ENCODE results near the gene HOXC5.

HOXC5 gene

DNA sequence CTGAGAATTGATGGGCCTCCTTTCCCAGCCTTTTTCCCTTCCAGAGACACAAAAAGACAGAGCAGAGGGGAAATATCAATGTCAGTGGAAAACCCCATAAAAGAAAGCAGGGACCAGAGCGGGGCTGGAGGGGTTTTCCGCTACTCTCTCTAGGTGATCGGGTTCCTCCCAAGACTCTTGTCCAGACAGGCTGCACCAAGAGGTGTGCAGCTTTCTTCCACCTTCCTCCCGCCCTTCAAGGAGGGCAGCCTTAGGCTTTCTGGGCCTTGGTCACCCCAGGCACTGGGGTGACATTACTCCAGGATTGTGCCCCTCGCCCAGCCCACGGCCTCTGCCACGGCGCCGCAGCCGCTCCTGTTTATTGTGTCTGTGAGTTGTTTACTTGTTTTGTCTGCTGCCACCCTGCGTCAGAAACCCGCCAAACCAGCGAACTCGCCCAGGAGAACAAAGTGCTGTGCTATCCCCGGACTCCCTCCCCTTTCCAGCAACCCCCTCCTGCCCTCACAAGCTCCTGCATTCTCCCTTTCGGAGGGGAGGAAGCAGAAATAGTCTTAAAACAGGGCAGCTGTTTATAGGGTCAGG lies 11.3 kb upstream of the HOXC5 start:
- no peak for DNase-seq

DNA sequence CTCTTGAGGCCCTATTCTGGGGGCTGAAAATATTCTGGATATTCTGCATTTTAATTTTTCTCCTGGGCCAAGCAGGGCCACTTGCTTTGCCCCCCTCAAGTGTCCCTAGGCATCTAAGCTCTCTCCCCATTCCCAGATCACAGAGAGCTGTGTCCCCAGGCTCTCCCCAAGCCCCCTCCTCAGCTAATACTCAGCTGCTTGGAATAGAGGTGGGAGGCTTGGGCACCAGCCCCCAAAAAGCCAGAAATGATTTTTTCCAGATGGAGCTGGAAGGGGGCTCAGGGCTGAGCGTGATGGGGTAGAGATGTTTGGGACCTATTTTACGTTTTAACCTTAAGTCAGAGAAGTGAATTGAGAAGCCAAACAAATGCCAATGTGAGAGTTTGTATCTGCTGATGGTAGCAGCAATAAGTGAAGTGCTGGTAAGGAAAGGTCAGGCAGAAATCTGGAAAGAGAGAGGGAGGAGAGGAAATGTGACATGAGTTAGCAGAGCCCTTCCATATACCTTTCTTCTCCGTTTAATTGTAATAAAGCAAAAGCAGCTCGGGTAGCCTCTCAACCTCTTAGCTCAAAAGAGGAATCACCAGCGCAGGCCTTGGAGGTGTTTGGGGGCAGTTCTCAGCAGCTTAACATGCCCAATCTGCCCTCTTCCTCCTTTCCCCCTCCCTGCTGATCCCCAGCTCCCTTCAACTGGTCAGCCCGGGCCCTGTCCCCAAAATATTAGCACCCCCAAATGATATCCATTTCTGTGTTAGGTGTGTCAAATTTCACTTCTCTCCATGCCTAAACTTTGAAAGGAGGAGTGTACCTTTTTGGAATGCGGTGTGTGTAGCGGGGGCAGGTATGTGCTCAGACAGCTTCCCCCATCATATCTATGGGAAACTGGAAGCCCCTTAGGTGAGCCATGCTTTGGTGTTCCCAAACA lies 9.6 kb upstream of the HOXC5 start:
- no peak for DNase-seq

DNA sequence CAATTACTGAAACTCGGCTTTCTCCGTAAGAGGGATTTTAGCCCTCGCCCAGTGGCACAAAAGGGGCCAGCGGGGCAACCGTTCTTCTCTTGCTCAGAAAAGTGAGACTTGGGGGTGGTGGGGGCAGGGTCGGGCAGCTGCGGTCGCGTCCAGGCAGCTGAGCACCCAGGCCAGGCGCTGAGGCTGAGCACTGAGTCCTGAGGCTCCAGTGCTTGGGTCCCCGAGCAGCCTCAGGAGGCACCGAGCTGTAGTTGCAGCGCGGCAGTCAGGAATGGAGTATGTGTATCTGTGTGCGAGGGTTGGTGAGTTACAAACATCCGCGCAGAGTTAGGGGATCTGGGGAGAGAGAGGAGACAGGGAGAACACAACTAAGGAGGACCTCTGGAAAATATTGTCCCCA lies 8.7 kb upstream of the HOXC5 start:
- DNase-seq, result no peak

DNA sequence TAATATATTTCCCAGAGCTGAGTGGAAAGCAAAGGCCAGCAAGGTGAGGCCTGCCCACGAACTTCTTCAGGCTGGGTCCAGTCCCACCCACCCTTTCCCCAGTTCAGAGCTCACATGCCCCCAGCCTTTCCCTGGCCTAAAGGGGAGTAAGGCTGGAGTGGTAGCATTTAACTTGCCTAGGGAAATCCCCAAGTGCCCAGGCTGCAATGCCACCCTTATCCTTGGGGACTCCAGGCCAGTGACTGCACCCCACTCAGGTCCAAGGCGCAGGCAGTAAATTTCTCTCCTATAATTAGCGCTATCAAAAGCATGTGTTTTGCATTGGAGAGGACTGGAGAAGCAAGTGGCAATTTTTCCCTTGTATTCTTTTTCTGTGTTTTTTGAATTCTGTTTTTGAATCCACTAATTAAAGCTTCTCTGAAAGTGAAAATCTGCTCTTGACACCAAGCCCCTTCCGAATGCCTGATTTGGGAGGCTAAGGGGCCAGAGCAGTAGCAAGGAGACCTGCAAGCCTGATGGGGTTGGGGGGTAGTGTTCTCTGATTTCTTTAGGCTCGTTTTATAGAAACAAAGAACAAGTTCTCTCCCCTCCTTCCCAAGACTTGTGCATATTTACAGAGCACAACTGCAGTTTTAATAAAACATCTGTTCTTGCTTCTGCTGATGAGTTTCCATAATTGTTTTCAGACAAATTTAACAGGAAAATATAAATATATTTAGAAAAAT lies 8.1 kb upstream of the HOXC5 start:
- no peak for DNase-seq

DNA sequence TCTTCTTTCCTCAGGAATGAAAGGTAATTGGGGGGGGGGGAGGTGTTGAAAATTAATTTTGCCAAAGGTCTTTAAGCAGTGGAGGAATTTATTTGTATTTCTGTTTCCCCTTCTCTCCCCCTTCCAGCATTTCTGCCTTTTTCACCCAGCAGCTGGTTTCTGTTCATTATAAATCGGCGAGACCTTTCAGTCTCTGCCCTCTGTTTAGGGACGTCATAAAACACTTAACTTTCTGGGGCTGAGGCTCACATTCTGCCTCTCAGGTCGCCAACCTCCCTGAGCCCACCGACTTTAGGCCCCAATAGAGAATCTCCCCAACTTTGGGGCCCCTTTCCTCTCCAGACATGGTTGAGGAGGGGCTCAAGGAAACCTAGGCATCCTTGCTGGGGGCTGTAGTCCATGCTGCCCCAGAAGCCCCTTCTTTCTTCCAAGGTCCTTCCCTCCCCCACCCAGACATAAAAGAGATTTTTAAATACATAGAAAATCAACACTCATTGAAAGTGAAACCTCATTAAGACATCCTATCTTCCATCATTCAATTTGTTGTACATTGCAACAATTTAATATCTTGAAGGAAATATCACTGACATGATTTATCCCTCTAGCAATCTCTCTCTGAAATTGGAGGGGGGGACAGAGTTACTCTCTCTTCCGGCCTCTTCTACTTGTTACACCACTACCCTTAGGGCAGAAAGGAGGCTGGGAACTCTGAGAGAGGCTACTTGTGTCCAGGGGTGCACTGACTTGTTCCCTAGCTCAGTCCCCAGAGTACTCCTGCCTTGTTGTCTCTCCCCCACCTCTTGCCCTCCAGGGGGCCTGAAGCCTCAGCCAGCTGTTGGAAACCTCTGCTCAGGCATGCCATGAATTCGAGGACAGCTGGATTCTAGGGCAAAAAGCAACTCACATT lies 7.1 kb upstream of the HOXC5 start:
- no peak for DNase-seq

DNA sequence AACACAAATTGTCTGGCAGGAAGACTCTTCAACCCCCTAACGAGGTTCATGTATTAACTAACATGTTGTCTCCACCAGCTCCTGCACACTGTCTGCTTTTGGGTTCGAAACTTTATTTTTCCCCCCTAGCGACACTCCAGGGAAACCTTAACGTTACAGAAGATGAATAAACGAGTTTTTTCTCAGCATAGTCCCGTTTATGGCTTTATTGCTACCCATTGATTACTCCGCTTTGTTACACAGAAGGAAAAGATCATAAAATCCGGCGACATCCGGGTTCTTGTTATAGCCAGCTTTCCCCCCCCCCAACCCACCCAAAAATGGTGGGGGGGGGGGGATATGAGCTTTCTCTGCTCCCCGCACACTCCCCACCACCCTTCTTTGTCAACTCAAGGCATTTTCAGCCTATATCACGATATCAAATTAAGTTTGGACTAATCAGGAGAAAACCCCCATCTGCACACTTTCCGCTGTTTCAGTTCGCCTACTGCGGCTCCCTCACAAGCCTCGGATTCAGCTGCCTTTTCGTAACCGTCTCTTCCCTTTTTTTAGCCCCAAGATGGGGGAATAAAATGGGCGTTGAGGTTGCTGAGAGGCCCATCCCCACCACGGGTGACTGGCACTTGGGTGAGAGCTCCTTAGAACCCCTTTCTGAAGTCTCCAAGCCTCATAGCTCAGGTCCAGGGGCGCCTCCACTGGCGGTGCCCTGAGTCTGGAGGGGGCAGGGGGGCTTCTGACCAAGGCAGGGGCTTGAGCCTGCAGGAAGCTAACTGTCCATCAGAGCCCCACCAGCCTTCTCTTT lies 6.0 kb upstream of the HOXC5 start:
- DNase-seq, result no peak

DNA sequence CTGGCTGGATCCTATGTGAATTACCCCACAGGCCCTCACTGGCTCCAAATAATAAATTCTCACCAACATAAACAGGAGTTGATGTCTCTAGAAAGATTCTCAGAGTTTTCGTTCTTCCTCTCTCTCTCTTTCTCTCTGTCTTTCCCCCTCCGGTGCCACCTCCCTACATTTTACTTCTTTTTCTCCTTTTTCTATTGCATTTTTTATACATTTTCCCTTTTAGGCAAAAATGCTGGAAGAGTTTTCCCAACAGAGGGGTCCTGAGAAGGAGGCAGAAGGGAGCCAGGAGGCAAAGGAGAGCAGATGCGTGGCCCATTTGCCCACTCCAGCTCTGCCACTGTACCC lies 5.4 kb upstream of the HOXC5 start:
- DNase-seq, result no peak

DNA sequence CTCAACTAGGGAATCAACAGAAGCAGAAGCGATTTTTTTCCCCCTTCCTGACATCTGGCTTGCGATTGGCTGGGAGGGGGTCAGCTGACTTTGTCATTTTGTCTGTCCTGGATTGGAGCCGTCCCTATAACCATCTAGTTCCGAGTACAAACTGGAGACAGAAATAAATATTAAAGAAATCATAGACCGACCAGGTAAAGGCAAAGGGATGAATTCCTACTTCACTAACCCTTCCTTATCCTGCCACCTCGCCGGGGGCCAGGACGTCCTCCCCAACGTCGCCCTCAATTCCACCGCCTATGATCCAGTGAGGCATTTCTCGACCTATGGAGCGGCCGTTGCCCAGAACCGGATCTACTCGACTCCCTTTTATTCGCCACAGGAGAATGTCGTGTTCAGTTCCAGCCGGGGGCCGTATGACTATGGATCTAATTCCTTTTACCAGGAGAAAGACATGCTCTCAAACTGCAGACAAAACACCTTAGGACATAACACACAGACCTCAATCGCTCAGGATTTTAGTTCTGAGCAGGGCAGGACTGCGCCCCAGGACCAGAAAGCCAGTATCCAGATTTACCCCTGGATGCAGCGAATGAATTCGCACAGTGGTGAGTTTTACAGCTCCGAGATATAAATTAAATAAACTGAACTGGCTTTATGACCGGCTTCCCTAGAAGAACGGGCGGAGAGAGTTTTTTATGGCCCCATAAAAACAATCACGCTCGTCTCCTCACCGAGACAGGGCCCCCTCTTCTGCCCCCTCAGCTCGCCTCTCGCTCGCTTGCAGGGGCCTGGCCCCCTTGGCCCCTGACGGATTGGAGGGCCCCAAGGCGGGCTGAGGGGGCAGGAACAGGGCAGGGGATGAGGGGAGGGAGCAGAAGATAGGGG lies 4.3 kb upstream of the HOXC5 start, which contains the start of gene HOXC6:
Gene HOXC6, plus strand, starts transcription at position 127 of the 888 bp plus-strand sequence. Its CDS starts 82 bp downstream, at position 209.
- DNase-seq, result no peak

DNA sequence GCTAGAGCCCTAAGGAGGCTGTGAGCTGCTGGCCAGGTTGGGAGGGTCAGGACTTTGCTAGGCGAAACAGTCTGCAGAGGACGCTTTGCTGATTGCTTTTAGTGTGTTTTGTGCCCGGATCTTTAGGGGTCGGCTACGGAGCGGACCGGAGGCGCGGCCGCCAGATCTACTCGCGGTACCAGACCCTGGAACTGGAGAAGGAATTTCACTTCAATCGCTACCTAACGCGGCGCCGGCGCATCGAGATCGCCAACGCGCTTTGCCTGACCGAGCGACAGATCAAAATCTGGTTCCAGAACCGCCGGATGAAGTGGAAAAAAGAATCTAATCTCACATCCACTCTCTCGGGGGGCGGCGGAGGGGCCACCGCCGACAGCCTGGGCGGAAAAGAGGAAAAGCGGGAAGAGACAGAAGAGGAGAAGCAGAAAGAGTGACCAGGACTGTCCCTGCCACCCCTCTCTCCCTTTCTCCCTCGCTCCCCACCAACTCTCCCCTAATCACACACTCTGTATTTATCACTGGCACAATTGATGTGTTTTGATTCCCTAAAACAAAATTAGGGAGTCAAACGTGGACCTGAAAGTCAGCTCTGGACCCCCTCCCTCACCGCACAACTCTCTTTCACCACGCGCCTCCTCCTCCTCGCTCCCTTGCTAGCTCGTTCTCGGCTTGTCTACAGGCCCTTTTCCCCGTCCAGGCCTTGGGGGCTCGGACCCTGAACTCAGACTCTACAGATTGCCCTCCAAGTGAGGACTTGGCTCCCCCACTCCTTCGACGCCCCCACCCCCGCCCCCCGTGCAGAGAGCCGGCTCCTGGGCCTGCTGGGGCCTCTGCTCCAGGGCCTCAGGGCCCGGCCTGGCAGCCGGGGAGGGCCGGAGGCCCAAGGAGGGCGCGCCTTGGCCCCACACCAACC lies 3.1 kb upstream of the HOXC5 start:
- DNase-seq, result no peak

DNA sequence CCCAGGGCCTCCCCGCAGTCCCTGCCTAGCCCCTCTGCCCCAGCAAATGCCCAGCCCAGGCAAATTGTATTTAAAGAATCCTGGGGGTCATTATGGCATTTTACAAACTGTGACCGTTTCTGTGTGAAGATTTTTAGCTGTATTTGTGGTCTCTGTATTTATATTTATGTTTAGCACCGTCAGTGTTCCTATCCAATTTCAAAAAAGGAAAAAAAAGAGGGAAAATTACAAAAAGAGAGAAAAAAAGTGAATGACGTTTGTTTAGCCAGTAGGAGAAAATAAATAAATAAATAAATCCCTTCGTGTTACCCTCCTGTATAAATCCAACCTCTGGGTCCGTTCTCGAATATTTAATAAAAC lies 2.4 kb upstream of the HOXC5 start:
- DNase-seq, result no peak

DNA sequence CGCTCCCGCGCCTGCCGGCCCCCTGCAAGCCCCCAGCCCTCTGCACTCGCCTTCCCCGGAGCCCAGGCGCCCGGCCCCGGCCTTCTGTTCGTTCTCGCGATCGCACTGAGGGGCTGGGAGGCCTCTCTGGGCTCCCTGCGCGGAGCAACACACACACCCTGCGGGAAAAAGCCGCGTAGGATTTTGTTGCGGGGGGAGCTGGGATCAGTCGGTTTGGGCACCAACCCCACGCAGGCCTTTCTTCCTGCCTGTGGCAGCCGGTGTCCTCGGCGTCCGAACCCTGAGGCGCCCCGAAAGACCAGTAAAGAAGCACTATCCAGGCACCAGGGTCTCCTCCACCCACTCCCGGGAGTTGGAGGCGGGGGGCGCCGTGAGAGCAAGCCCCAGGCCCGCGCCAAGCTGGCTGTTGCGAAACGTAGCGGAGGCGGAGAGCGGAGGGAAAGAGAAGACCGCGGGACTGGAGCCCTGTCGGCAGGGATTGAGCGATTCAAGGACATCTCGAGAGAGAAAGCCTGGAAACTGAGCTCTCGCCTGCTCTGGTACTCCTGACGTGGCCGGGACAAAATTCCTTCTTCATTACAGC lies 1.9 kb upstream of the HOXC5 start:
- DNase-seq, result no peak

DNA sequence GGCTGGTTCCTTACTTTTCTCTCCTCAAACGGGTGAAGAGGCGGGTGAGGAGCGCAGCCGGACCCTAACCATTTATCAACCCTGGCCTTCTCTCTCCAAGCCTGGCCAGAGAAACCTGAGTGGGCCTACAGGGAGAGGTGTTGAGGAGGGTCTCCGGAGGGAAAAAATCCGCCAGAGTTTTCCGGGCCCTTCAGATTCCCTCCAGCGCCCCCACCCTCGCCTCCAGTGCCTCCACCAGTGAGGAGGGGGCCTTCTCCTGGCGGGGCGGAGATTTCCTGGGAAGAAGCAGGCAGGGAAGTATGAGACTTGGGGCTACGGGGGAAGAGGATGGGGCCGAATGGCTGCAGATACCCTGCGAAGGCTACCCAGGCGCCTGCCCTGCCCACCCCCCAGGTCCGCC lies 1.4 kb upstream of the HOXC5 start:
- DNase-seq, result no peak

DNA sequence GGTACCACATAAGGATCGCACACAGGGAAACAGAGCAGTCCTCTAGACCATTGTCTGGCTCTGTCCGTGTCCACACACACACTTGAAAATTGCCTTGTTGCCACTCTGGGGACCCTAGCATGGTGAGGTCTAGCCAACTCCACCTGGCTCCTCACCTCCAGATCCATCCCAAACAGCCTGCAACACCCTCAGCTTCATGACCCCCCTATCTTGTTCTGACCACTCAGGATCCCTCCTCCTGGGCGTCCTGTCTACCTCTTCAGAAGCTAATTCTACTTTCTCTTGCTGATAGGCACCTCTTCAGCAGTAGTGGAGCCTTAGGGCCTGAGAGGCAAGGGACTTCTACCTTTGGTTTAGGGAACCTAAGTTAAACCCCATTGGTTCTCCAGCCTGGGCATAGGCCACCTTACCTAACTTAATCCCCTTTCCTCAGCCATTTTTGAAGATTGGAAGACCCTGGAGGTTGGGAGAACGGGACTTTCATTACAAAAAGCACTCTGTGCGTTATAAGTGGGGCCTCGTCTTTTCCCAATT lies 697 bp upstream of the HOXC5 start:
- no peak for DNase-seq

DNA sequence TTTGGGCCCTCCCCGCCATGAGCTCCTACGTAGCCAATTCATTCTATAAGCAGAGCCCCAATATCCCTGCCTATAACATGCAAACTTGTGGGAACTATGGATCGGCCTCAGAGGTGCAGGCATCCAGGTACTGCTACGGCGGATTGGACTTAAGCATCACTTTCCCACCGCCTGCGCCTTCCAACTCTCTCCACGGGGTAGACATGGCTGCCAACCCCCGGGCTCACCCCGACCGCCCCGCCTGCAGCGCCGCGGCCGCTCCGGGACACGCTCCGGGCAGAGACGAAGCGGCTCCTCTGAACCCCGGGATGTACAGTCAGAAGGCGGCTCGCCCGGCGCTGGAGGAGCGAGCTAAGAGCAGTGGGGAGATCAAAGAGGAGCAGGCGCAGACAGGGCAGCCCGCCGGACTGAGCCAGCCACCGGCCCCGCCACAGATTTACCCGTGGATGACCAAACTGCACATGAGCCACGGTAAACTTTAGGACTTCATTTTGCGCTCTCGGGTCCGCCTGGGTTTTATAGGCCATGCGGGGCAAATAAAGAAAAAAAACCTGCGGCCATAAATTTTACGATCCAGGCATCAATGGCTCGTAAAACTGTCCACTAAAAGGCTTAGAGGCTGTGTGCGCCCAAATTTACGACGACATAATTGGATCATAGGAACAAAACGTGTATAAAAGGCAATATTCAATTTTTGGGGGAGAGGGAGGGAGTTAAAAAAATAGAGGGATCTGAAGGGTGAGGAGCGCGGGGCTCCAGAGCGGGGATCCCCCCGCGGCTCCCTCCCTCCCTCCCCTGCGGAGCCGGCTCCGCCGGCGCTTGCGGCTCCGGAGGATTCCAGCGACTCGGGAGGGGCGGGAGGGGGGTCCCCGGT lies 493 bp downstream of the HOXC5 start:
- DNase-seq, result peak; percentile 38

DNA sequence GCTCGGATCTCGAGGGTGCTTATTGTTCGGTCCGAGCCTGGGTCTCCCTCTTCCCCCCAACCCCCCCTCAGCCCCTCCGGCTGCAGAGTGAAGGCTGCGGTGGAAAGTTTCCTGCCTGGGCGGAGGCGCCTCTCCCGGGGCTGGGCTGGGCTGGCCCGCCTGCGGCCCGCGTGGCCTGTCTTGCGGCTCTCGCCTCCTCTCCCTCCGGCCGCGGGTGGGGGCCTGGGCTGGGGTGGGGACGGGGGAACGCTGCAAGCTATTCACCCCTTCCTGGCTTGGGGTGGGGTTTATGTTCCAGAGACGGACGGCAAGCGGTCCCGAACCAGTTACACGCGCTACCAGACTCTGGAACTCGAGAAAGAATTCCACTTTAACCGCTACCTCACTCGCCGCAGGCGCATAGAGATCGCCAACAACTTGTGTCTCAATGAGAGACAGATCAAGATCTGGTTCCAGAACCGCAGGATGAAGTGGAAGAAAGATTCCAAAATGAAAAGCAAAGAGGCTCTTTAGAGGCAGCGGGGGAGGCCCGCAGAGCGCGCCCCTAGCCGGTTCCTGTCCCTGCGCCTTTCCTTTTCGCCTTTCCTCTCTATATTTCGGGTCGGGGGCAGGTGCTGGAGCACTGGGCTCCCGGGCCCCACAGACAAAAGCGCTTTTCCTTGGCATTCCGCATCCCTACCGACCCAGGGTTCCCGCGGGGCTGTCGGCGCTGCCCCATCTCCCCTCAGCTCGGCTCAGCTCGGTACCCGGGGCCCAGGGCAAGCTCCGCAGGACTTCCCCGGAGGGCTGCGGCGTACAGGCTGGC lies 1.3 kb downstream of the HOXC5 start:
- DNase-seq, result no peak

DNA sequence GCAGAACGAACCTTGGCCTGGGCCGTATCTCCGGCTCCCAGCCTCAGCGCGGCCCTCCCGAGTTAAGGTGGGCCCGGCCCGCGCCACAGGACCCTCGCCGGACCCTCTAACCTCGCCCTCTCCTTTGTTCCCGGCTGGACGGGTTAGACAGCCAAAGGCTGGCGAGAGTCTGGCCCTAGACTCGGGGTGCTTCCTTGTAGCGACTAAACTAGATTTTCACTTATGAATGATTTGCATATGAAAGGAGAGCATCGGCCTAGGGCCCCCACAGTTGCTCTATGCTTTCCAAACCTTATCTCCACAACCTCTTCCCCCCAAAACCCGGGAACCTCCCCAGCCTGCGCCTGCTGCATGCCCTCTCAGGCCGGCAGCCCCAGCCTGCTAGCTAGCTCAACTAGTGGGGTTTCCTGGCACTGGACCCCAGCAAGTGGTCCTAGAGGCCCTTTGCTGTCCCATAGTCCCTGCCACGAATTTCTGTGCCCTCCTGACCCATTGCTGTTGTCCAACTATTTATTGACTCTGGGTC lies 2.0 kb downstream of the HOXC5 start:
- DNase-seq, result no peak

All from NCI-H1694 (cell line).